ENCODE results near the gene RSRP1.

The RSRP1 gene

GRCh38 chr1:25216123-25216522 is 31.1 kb downstream of the RSRP1 start:
- no peak for DNase-seq

DNA sequence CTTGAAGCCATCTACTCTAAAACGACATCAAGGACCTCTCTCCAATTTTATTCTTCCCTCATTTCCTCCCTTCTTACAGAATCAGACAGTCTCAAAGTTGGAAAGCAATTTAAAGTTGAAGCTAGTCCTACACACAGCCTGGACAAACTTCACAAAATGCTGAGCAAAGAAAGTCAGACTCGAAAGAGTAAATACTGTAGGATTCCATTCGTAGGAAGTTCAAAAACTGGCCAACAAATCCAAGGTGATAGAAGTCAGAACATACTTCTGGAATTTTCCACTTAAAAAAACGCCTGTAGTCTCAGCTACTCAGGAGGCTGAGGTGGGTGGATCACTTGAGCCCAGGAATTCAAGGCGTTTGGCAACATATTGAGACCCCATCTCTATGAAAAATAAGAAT is 34.5 kb downstream of the RSRP1 start:
- no peak for DNase-seq

- no peak for DNase-seq
Observed at GRCh38 chr1:25210728-25211127, 36.5 kb downstream of the RSRP1 start.

- no peak for DNase-seq
Observed at GRCh38 chr1:25209516-25209915, 37.7 kb downstream of the RSRP1 start.

DNA sequence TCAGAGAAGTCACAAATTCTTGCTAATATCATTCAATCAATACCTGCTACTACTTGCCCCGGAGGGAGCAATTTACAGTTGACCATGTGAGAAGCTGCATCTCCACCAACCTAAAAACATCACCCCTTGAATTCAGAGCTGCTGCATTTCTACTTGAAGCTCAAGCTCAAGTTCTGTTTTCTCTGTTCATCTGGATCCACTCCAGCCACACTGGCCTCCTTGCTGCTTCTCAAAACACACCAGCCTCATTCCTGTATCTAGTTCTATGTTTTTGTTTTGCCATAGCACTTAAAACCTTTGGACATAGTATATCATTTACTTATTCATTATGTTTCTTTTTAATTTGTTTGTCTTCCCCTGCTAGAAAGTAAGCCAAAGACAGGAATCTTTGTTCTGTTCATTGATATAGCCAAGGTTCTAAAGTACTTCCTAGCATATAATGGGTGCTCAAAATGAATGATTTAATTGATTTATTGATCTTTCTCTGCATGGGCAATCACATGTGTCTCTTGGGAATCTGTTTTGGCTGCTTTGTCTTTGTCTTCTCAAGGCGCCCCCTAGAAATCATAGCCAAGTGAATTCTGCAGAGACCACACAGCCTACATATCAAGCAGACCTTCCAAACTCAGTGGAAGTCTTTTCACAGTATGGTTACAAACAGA is 38.6 kb downstream of the RSRP1 start:
- DNase-seq = peak; percentile 23

DNA sequence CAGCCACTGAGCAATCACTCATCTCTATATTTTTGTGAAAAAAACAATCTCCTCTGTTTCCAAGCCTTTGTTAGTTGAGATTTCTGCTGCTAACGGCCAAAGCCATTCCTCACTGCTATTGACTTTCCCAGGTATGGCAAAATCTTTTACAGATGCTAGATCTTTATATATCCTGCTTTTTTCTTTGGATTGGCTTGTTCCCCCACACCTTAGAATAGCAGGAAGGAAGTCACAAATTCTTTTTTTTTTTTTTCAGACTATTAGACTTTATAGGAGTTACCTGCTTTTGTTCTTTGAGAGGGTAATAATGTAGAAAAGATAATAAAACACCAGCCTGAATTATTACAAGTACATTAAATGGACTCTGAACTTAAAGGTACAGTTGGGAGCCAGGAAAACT is 39.2 kb downstream of the RSRP1 start:
- no peak for DNase-seq

DNA sequence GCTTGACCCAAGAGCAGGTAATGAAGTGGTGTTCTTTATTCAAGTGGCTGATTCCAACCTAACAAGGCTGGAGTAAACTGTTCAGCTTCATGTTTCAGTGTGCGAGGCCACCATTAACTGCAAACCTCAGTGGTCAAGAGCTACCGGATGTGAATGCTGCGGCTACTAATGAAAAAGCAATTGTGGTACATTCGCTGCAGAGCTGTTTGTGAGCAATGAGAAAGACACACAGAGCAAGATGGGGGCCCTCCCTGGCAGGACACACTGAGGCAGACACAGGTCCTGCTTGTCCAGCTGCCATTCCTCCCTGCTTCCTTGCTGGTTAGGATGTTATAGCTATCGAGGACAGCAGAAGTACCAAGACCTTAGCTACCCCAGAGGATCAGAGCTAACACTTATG is 41.1 kb downstream of the RSRP1 start:
- no peak for DNase-seq

- no peak for DNase-seq
Observed at GRCh38 chr1:25205786-25206185, 41.5 kb downstream of the RSRP1 start.

GRCh38 chr1:25204797-25205480 is 42.3 kb downstream of the RSRP1 start:
- DNase-seq = peak; percentile 22

- no peak for DNase-seq
Observed at GRCh38 chr1:25201006-25201405, 46.2 kb downstream of the RSRP1 start.

GRCh38 chr1:25199819-25200620 is 47.2 kb downstream of the RSRP1 start:
- DNase-seq = no peak

DNA sequence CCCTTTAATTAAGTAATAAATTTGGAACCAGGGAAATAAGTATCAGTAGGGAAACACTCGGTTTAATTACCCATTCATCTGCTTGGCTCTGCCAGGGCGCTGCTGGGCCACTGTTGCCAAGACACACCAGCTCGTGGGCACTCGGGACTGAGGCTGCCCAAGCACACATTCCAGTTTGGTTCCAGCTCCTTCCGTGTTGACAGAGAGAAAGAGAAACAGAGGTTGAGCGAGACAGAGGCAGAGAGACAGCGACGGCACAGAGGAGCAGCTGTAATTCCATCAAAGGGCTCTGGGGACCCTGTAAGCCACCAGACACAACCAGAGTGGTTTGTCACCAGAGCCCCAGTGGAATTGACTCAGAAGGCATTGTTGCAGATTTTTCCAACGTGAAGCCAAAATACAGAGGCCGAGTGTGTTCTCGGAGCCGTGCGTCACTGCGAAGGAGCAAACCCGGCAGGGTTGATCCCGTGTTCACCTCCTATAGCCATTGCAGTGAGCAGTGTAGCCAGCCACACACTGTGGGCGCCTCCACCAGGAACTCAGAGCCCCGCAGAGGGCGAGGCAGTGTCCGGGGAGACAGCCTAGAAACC is 48.5 kb downstream of the RSRP1 start:
- peak; percentile 47 for DNase-seq

DNA sequence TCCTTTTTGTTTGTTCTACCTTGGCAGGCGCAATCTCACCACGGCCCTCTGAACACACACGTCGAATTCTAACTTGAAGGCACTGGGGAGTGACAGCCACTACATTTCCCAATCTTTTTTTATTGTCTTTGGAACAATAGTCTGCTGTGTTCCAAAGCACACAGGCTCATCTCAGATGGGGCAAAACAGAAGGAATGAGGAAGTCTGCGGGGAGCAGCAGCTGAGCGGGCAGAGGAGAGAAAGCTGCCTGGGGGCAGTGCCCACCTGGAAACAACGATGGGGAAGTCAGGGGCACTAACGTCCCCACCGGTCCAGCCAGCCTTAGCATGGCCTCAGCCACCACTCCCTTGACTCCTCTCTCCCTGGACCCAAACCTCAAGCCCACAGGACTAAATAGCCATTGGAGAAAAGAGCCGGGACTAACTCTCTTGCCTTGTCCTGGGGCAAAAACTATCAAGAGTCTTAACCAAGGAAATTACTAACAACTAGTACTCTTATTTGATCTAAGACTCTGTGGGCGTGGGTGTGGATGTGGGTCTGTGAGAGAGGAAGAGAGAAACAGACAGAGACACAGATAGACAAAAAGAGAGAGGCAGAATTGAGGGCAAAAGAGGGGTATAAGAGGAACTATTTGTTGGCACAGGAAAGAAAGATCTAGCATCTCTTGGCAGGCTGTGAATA is 49.1 kb downstream of the RSRP1 start:
- DNase-seq = no peak

DNA sequence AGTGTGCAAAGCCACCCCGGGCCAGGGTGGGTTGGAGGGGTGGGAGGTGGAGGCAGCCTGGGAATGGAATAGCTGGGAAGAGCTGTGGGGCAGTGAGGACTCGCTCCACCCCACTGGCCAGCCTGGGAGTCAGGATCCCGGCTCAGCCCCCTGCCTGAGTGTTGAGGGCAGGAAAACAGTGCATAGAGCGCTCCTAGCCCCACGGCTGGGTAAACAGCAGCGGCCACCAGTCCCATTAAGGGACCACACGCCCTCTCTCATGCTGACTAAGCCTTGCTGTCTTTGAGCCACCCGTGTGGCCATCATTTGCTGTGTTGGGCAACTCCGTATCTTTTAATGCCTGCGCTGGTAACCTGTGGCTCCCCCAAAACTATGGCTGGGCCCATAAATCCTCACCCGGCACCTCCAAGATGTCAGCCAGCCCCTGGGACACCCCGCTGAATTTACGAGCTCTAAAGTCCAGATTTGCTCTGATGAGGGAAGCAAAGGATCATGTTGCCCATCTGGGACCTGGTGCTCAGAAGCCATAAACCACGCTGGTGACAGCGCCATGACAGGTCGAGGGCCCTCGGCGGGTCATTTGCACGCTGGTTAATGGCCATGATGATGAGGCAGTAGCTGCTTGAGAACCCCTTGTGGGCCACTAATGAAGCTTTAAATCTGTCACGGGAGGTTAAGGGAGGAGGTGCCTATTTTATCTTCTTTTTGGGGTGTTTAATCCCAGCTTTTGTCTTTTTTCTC is 49.8 kb downstream of the RSRP1 start:
- peak; percentile 46 for DNase-seq

- DNase-seq = no peak
Observed at GRCh38 chr1:25196830-25197229, 50.4 kb downstream of the RSRP1 start.

DNA sequence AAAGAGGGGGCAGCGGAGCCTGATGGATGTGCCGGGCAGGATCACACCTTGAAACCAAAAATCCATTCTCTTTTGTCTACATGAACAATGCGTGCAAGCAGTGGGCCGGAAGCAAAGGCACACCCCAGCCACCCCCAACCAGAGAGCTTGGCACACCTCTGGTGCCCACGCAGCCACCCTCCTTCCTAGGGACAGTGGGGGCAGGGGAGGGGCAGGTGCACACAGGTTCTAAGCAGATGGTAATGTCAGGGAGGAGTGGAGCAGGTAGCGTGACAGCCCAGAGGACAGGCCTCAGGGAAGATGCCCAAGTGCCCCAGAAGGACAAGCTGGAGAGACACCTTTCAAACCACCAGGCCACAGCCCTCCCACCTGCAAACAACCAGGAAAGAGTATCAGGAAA is 51.4 kb downstream of the RSRP1 start:
- DNase-seq = no peak

GRCh38 chr1:25194572-25195020 is 52.7 kb downstream of the RSRP1 start:
- DNase-seq = no peak

DNA sequence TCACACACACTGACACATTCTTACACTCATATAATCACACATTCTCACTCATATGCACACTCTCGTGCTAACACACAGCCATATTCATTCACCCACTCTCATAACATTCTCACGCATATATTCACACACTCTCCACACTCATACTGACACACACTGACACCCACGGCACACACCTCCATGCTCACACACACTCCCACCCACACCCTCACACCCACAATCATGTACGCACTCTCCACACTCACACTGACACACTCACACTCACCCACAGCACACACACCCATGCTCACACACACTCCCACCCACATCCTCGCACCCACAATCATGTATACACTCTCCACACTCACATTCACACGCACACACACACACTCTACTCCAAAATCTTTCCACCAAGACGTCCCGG is 53.2 kb downstream of the RSRP1 start:
- DNase-seq = no peak

GRCh38 chr1:25193229-25193628 is 54.0 kb downstream of the RSRP1 start:
- DNase-seq = no peak

Data from NCI-H1436 (cell line).